Femur (tissue), 1 donor: Measurements from ENCODE around the gene SLC25A26.
"Not testable (repeated sequence)": the region's sequence is repeated elsewhere in the genome, so short reads cannot be mapped to it uniquely, and the experiment has no call there.

Experiments used
- DNase-seq: peaks from one replicate; pipeline ENCODE4 v3.0.0-alpha.2; 2017

The SLC25A26 gene

GRCh38 chr3:66220602-66221377, at the start of gene SLC25A26:
Gene SLC25A26, plus strand, starts transcription at chr3:66221001. Its CDS starts 94 bp downstream, at chr3:66221095.
- DNase-seq: peak; percentile 97

GRCh38 chr3:66172394-66172793, 48.4 kb upstream of the SLC25A26 start:
- no peak for DNase-seq

- no peak for DNase-seq
These were observed 43.8 kb upstream of the SLC25A26 start for GRCh38 chr3:66177026-66177425.

- DNase-seq: no peak
These were observed 42.6 kb upstream of the SLC25A26 start for GRCh38 chr3:66178206-66178605.

- DNase-seq: no peak
These were observed 41.0 kb upstream of the SLC25A26 start for GRCh38 chr3:66179793-66180192.

- no peak for DNase-seq
These were observed 39.0 kb upstream of the SLC25A26 start for GRCh38 chr3:66181764-66182163.

- DNase-seq: no peak
These were observed 38.6 kb upstream of the SLC25A26 start for GRCh38 chr3:66182246-66182645.

GRCh38 chr3:66186545-66186944, 34.3 kb upstream of the SLC25A26 start:
- DNase-seq: no peak

- DNase-seq: peak; percentile 67
These were observed 25.4 kb upstream of the SLC25A26 start for GRCh38 chr3:66195347-66195783.

- DNase-seq: no peak
These were observed 24.2 kb upstream of the SLC25A26 start for GRCh38 chr3:66196633-66197032.

GRCh38 chr3:66198437-66199088, 22.2 kb upstream of the SLC25A26 start:
- no peak for DNase-seq

- DNase-seq: no peak
These were observed 21.7 kb upstream of the SLC25A26 start for GRCh38 chr3:66199089-66199473.

- DNase-seq: no peak
These were observed 20.7 kb upstream of the SLC25A26 start for GRCh38 chr3:66200147-66200546.

- DNase-seq: no peak
These were observed 20.0 kb upstream of the SLC25A26 start for GRCh38 chr3:66200786-66201185.

- no peak for DNase-seq
These were observed 17.5 kb upstream of the SLC25A26 start for GRCh38 chr3:66203275-66203674.

GRCh38 chr3:66206806-66207205, 14.0 kb upstream of the SLC25A26 start:
- DNase-seq: no peak

- DNase-seq: no peak
These were observed 12.6 kb upstream of the SLC25A26 start for GRCh38 chr3:66208189-66208588.

- DNase-seq: no peak
These were observed 10.0 kb upstream of the SLC25A26 start for GRCh38 chr3:66210687-66211295.

GRCh38 chr3:66211779-66212178, 9.0 kb upstream of the SLC25A26 start:
- DNase-seq: no peak

- no peak for DNase-seq
These were observed 5.7 kb upstream of the SLC25A26 start for GRCh38 chr3:66215106-66215505.

- no peak for DNase-seq
These were observed 735 bp upstream of the SLC25A26 start for GRCh38 chr3:66220066-66220465.

GRCh38 chr3:66224220-66224619, 3.4 kb downstream of the SLC25A26 start:
- DNase-seq: no peak

- DNase-seq: not testable (repeated sequence)
These were observed 5.3 kb downstream of the SLC25A26 start for GRCh38 chr3:66226093-66226492.

GRCh38 chr3:66227051-66227450, 6.2 kb downstream of the SLC25A26 start:
- DNase-seq: no peak
